ENCODE results near the gene GPATCH3. TPM values are rescaled to one million over a fixed set of nuclear protein-coding genes. Genes with fewer than 3 reads are reported as not detected.
A peak's percentile ranks its signal among the peaks of the same experiment; 100 is the strongest.

GPATCH3 gene
- total and polyA plus RNA-seq, 2 of the 4 experiments (the other 2 are of a cell fraction), result 5.2 to 8.0 TPM

- no peak overlapping the region for H3K23ac ChIP-seq (ENCODE audit: low read depth, low read length)
- H3K4me1 ChIP-seq (ENCODE audit: control insufficient read depth, insufficient read depth, low read length), result peaks cover 6% of the 10 kb centered on the region
- in situ Hi-C loops (cut with MboI; ENCODE audit: low sequenced_read_pairs) (no loop called here), intact Hi-C loops (cut with micrococcal nuclease) (no loop called here), dilution Hi-C loops (cut with HindIII; ENCODE audit: low sequenced_read_pairs, unreplicated experiment) (no loop called here)
- no peak overlapping the region for H2BK5ac ChIP-seq (ENCODE audit: low read depth, low read length, poor library complexity, severe bottlenecking)
- no peak overlapping the region for H3K9ac ChIP-seq (ENCODE audit: low read depth, low read length)
- ChIA-PET POLR2A (ENCODE audit: unreplicated experiment) (no interaction called here), CTCF (no interaction called here)
- H2BK120ac ChIP-seq (ENCODE audit: low read depth, low read length), result no peak overlapping the region
- no peak overlapping the region for H2AK9ac ChIP-seq (replicated peaks; ENCODE audit: low read depth, low read length, poor library complexity)
- no peak overlapping the region for H3K4me3 ChIP-seq (ENCODE audit: insufficient read depth, low read depth, low read length)
- TF ChIP-seq RCOR1 (IDR thresholded peaks at IDR 0.05; ENCODE audit: insufficient replicate concordance, low read length) (no peak), CTCF (conservative IDR thresholded peaks at IDR 0.05; ENCODE audit: low read depth, low read length) (no peak), CHD1 (IDR thresholded peaks at IDR 0.05; ENCODE audit: low read depth, low read length) (no peak), SMC3 (IDR thresholded peaks at IDR 0.05; ENCODE audit: low read depth, low read length) (no peak), RFX5 (IDR thresholded peaks at IDR 0.05; ENCODE audit: low read depth, low read length) (no peak), RAD21 (IDR thresholded peaks at IDR 0.05; ENCODE audit: low read length) (no peak)
- peaks cover 24% of the 10 kb centered on the region for H4K20me1 ChIP-seq (ENCODE audit: insufficient read depth, low read length)
- no peak overlapping the region; the same call in 1 of the 2 replicates for H3K4ac ChIP-seq (ENCODE audit: low read depth, low read length)
- no peak overlapping the region for H2AFZ ChIP-seq (replicated peaks; ENCODE audit: low read length, poor library complexity)
- ATAC-seq (ENCODE audit: low read depth) (no peak), DNase-seq (peak; percentile 52)
- H3K9me3 ChIP-seq (ENCODE audit: control insufficient read depth, insufficient read depth, low read length), result no peaks in the 10 kb centered on the region
- no peak overlapping the region for H3K27ac ChIP-seq (ENCODE audit: insufficient read depth, low read length)
- H3K27me3 ChIP-seq (ENCODE audit: control insufficient read depth, insufficient read depth, low read length), result no peaks in the 10 kb centered on the region
- BruUV-seq (replicated peaks), result no TSS peak
- H3K9me1 ChIP-seq (ENCODE audit: insufficient read depth, low read length), result peaks cover 20% of the 10 kb centered on the region
- H4K91ac ChIP-seq (ENCODE audit: insufficient read depth, low read depth, low read length), result no peak overlapping the region
- H3K56ac ChIP-seq (ENCODE audit: extremely low read depth, insufficient read depth, low read length), result no peak overlapping the region
- no peak overlapping the region for H3K4me2 ChIP-seq (ENCODE audit: low read depth, low read length)
- no peak overlapping the region for H2BK15ac ChIP-seq (ENCODE audit: low read depth, low read length)
- no peak overlapping the region for H3K18ac ChIP-seq (ENCODE audit: low read depth, low read length)
- no peak overlapping the region for H4K5ac ChIP-seq (ENCODE audit: low read depth, low read length)
- H2BK20ac ChIP-seq (ENCODE audit: low read depth, low read length), result no peak overlapping the region
- no peak overlapping the region for H4K8ac ChIP-seq (ENCODE audit: low read depth in 2 of 2, low read length in 2 of 2)
- WGBS, 2 experiments (ENCODE audit: extremely low coverage in 2 of 2, insufficient read length in 1 of 2), result 83% methylated on average over 1 of the region's 3 CpGs; no CpG with 5 or more reads in 1 of the 2 experiments
- H3K79me1 ChIP-seq (ENCODE audit: low read depth in 1 of 2, low read length in 2 of 2), result peaks cover 23 to 42% of the 10 kb centered on the region in 2 experiments
- no peak overlapping the region for H3K14ac ChIP-seq (replicated peaks; ENCODE audit: low read depth, low read length)
- peak overlapping the region; percentile 14; the same call in 1 of the 2 replicates for H2AK5ac ChIP-seq (ENCODE audit: low read depth, low read length)
- peaks cover 17% of the 10 kb centered on the region for H3K36me3 ChIP-seq (ENCODE audit: control insufficient read depth, insufficient read depth, low read length)
Measured at GRCh38 chr1:26923711-26924110, 23.4 kb upstream of the GPATCH3 start.

Data from IMR-90 (cell line).